A549 (cell line): ENCODE measurements around the gene TMEM119.

Source experiments
- CTCF ChIP-seq: fragments of >200 bp; sonication (Bioruptor Twin); formaldehyde crosslinking; IDR thresholded peaks from 3 replicates; pipeline ENCODE4 v1.5.1; 2016
- PHF8 ChIP-seq: fragments of 200-600 bp; sonication (generic); IDR thresholded peaks from 2 replicates; pipeline ENCODE4 v1.6.1; 2016; ENCODE audit warnings: low read depth, mild to moderate bottlenecking, antibody characterized with exemption, moderate library complexity, borderline replicate concordance
- USF2 ChIP-seq: fragments of 450-650 bp; IDR thresholded peaks from 2 replicates; pipeline ENCODE4 v1.6.1; 2014; ENCODE audit warnings: antibody characterized with exemption

GRCh38 chr12:108567406-108568337, 30.2 kb downstream of the TMEM119 start:
- TF ChIP-seq CTCF (no peak), PHF8 (no peak), USF2 (no peak)
